ENCODE data around the gene PHOSPHO2. TPM values are rescaled to one million over a fixed set of nuclear protein-coding genes. Genes with fewer than 3 reads are reported as not detected.

Gene PHOSPHO2
- total and polyA plus RNA-seq, 9 of the 15 experiments (the other 6 are each of a cell fraction or from before 2014, with no cell fraction given) = 7.8 to 19.1 (median 11.7) TPM

- TF ChIP-seq ILF3 (IDR thresholded peaks at IDR 0.05; ENCODE audit: borderline replicate concordance) (no peak), MYBL2 (IDR thresholded peaks at IDR 0.05; ENCODE audit: low read depth) (no peak), MYBL2 (CRISPR knock-in tag; IDR thresholded peaks at IDR 0.05; ENCODE audit: borderline replicate concordance) (no peak), ZNF561 (CRISPR knock-in tag; conservative IDR thresholded peaks at IDR 0.05) (no peak), E2F1 (CRISPR knock-in tag; IDR thresholded peaks at IDR 0.05) (no peak), SAP30 (IDR thresholded peaks at IDR 0.05; ENCODE audit: borderline replicate concordance, insufficient read depth, low read depth, low read length, poor library complexity, severe bottlenecking) (no peak)
These were observed 42.6 kb downstream of the PHOSPHO2 start (continued) for GRCh38 chr2:169736902-169737301.

DNA sequence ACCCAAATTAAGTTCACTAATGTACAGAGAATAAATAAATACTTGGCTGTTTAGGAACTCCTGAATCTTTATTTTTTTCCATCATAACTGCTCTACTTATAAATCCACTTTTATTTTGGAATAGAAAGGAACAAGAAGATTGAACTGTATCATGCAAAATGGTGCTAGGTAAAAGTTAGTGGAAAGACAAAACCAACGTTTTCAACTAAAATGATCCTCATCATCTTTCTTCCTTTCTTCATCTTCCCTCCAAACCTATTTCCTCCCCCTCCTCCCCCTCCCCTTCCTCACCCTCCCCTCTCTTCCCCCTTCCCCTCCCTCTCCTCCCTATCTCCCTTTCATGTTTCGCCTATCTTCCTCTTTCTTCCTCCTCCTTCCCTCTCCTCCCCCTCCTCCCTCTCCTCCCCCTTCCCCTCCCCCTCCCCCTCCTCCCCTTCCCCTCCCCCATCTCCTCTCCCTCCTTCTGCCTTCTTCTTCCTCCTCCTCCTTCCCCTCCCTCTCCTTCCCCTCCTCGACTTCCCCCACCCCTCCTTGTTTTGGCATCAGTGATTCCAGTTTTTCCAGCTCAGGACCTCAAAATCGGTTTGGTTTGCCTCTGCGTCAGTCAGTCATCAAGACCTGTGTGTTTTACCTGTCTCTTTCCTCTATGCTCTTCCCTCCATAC lies 44.4 kb downstream of the PHOSPHO2 start:
- in situ Hi-C loops (cut with MboI) (no loop called here), intact Hi-C loops (cut with micrococcal nuclease) (no loop called here)
- no peak for DNase-seq (ENCODE audit: extremely low read depth in 1 of 4, low spot score in 3 of 4)
- WGBS (ENCODE audit: insufficient coverage, low coverage, missing lambda C conversion rate) = 67% methylated on average over 3 of the region's 5 CpGs
- Histone ChIP-seq H3K9me1 (ENCODE audit: control insufficient read depth, insufficient read depth, low read length) (no peaks in the 10 kb centered on the region), H3K4me2 (ENCODE audit: insufficient read depth, low read length) (no peak overlapping the region), H3K4me3 (no peak overlapping the region), H2AFZ (ENCODE audit: low read depth, low read length) (no peak overlapping the region), H3K36me3 (ENCODE audit: control insufficient read depth, insufficient read depth, low read length) (peaks cover 55% of the 10 kb centered on the region), H4K20me1 (replicated peaks; ENCODE audit: control insufficient read depth, insufficient read depth, low read length) (no peaks in the 10 kb centered on the region), H3K27ac (ENCODE audit: extremely low read depth, low read depth, low read length) (no peak overlapping the region), H3K27me3 (ENCODE audit: control insufficient read depth in 2 of 2, insufficient read depth in 2 of 2, low read length in 2 of 2) (no peaks in the 10 kb centered on the region), H3K79me2 (ENCODE audit: control insufficient read depth, insufficient read depth, low read length) (peaks cover 53% of the 10 kb centered on the region), H3K4me1 (replicated peaks in 1 of 2; ENCODE audit: control insufficient read depth in 2 of 2, insufficient read depth in 2 of 2, low read length in 2 of 2) (peaks cover 11 to 22% of the 10 kb centered on the region in 2 experiments), H3K9me3 (replicated peaks; ENCODE audit: control insufficient read depth, insufficient read depth, low read depth, low read length) (no peaks in the 10 kb centered on the region), H3K9ac (ENCODE audit: insufficient read depth in 1 of 2, low read depth in 2 of 2, low read length in 2 of 2) (no peak overlapping the region)
- ChIA-PET CTCF (ENCODE audit: low intra/inter-chr PET ratio) (no interaction called here), POLR2A (interaction anchor here (0.5 to 8.3 kb wide), 4 partner anchors 7 to 322 kb away, joined by 3 to 51 read pairs (median 20); partner anchors contain the start of gene METTL5)
- no peak for ATAC-seq
- BruUV-seq (replicated peaks) = no TSS peak
- no peak for FAIRE-seq
- TF ChIP-seq RAD51 (IDR thresholded peaks at IDR 0.05; ENCODE audit: borderline replicate concordance, low read depth) (no peak), ZNF830 (CRISPR knock-in tag; IDR thresholded peaks at IDR 0.05) (no peak), PATZ1 (CRISPR knock-in tag; IDR thresholded peaks at IDR 0.05; ENCODE audit: borderline replicate concordance) (no peak), ZNF263 (CRISPR knock-in tag; IDR thresholded peaks at IDR 0.05; ENCODE audit: borderline replicate concordance) (peak; percentile 43; the same call in 1 of the 2 replicates), PCBP2 (IDR thresholded peaks at IDR 0.05; ENCODE audit: low read depth, low read length, poor library complexity, severe bottlenecking) (peak; percentile 100), PCBP1 (IDR thresholded peaks at IDR 0.05; ENCODE audit: low read depth, low read length, poor library complexity, severe bottlenecking) (peak; percentile 98), HNRNPK (IDR thresholded peaks at IDR 0.05; ENCODE audit: low read depth, low read length, poor library complexity, severe bottlenecking) (peak; percentile 99), MECOM (CRISPR knock-in tag; IDR thresholded peaks at IDR 0.05) (no peak)
- TF ChIP-seq, protein P1, sequence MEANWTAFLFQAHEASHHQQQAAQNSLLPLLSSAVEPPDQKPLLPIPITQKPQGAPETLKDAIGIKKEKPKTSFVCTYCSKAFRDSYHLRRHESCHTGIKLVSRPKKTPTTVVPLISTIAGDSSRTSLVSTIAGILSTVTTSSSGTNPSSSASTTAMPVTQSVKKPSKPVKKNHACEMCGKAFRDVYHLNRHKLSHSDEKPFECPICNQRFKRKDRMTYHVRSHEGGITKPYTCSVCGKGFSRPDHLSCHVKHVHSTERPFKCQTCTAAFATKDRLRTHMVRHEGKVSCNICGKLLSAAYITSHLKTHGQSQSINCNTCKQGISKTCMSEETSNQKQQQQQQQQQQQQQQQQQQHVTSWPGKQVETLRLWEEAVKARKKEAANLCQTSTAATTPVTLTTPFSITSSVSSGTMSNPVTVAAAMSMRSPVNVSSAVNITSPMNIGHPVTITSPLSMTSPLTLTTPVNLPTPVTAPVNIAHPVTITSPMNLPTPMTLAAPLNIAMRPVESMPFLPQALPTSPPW (CRISPR knock-in tag; IDR thresholded peaks at IDR 0.05) = peak; percentile 43; the same call in 1 of the 2 replicates
